ENCODE data around the gene GALNT1. TPM values are rescaled to one million over a fixed set of nuclear protein-coding genes. Genes with fewer than 3 reads are reported as not detected.

Gene GALNT1
- total and polyA plus RNA-seq, 2 of the 4 experiments (the other 2 are of a cell fraction), result 24.9 to 43.9 TPM

- H4K91ac ChIP-seq (ENCODE audit: insufficient read depth, low read depth, low read length), result no peak overlapping the region
- peak overlapping the region; percentile 5; the same call in 1 of the 2 replicates for H4K5ac ChIP-seq (ENCODE audit: low read depth, low read length)
- TF ChIP-seq CEBPB (IDR thresholded peaks at IDR 0.05; ENCODE audit: low read depth, low read length), result peak; percentile 78
- TF ChIP-seq MAFK (IDR thresholded peaks at IDR 0.05; ENCODE audit: low read depth, low read length), result peak; percentile 13; the same call in 1 of the 2 replicates
- TF ChIP-seq FOS (IDR thresholded peaks at IDR 0.05; ENCODE audit: low read depth, low read length), result peak; percentile 82
- TF ChIP-seq CTCF (conservative IDR thresholded peaks at IDR 0.05; ENCODE audit: low read depth, low read length), result no peak
- TF ChIP-seq BHLHE40 (IDR thresholded peaks at IDR 0.05; ENCODE audit: low read depth, low read length), result peak; percentile 47
- H3K18ac ChIP-seq (ENCODE audit: low read depth, low read length), result peak overlapping the region; percentile 9; the same call in 1 of the 2 replicates
- H3K27me3 ChIP-seq (ENCODE audit: control insufficient read depth, insufficient read depth, low read length), result no peaks in the 10 kb centered on the region
- H3K4me2 ChIP-seq (ENCODE audit: low read depth, low read length), result peak overlapping the region; percentile 87; the same call in 1 of the 2 replicates
- H2BK5ac ChIP-seq (ENCODE audit: low read depth, low read length, poor library complexity, severe bottlenecking), result peak overlapping the region; percentile 56
- no TSS peak for BruUV-seq (replicated peaks)
- H3K23ac ChIP-seq (ENCODE audit: low read depth, low read length), result no peak overlapping the region; the same call in 1 of the 2 replicates
- 53% methylated on average over 2 of the region's 6 CpGs; no CpG with 5 or more reads in 1 of the 2 experiments for WGBS, 2 experiments (ENCODE audit: extremely low coverage in 2 of 2, insufficient read length in 1 of 2)
- H3K9ac ChIP-seq (ENCODE audit: low read depth, low read length), result peak overlapping the region; percentile 17; the same call in 1 of the 2 replicates
- POLR2A ChIA-PET (ENCODE audit: unreplicated experiment), result no interaction called here
- peak overlapping the region; percentile 32; the same call in 1 of the 3 replicates for H2BK15ac ChIP-seq (ENCODE audit: low read depth, low read length)
- dilution Hi-C loops (cut with HindIII; ENCODE audit: low sequenced_read_pairs, unreplicated experiment), result no loop called here
- peak overlapping the region; percentile 16; the same call in 1 of the 2 replicates for H3K4me3 ChIP-seq (ENCODE audit: insufficient read depth, low read depth, low read length)
- H2AK5ac ChIP-seq (ENCODE audit: low read depth, low read length), result peak overlapping the region; percentile 16; the same call in 1 of the 2 replicates
- H2AFZ ChIP-seq (replicated peaks; ENCODE audit: low read length, poor library complexity), result no peak overlapping the region
- CTCF ChIA-PET, result no interaction called here
- ATAC-seq (ENCODE audit: low read depth), result peak; percentile 90
- peaks cover 7% of the 10 kb centered on the region for H3K4me1 ChIP-seq (ENCODE audit: control insufficient read depth, insufficient read depth, low read length)
- H3K9me1 ChIP-seq (ENCODE audit: insufficient read depth, low read length), result no peaks in the 10 kb centered on the region; the same call in 1 of the 2 replicates
- intact Hi-C loops (cut with micrococcal nuclease), result loop anchor here (5.0 kb wide), 1 partner anchor 35 kb away; the partner anchor contains the start of gene GALNT1
- H3K27ac ChIP-seq (ENCODE audit: insufficient read depth, low read length), result no peak overlapping the region
- H3K4ac ChIP-seq (ENCODE audit: low read depth, low read length), result no peak overlapping the region; the same call in 1 of the 2 replicates
- in situ Hi-C loops (cut with MboI; ENCODE audit: low sequenced_read_pairs), result no loop called here
- peaks cover 3 to 31% of the 10 kb centered on the region in 2 experiments; a peak in 3 of 4 replicates for H3K79me1 ChIP-seq (ENCODE audit: low read depth in 1 of 2, low read length in 2 of 2)
- no peak overlapping the region for H2BK20ac ChIP-seq (ENCODE audit: low read depth, low read length)
- no peaks in the 10 kb centered on the region for H3K36me3 ChIP-seq (ENCODE audit: control insufficient read depth, insufficient read depth, low read length)
- H2BK120ac ChIP-seq (ENCODE audit: low read depth, low read length), result no peak overlapping the region
- H3K14ac ChIP-seq (replicated peaks; ENCODE audit: low read depth, low read length), result peak overlapping the region; percentile 12
- H4K8ac ChIP-seq (ENCODE audit: low read depth in 2 of 2, low read length in 2 of 2), result no peak overlapping the region
- H3K9me3 ChIP-seq (ENCODE audit: control insufficient read depth, insufficient read depth, low read length), result no peaks in the 10 kb centered on the region
- no peak overlapping the region for H3K56ac ChIP-seq (ENCODE audit: extremely low read depth, insufficient read depth, low read length)
- peak; percentile 92 for DNase-seq
- peaks cover 13% of the 10 kb centered on the region; the same call in 1 of the 2 replicates for H4K20me1 ChIP-seq (ENCODE audit: insufficient read depth, low read length)
- H2AK9ac ChIP-seq (replicated peaks; ENCODE audit: low read depth, low read length, poor library complexity), result no peak overlapping the region
Observed at GRCh38 chr18:35616664-35617423, 35.3 kb downstream of the GALNT1 start.
